Stomach smooth muscle (tissue), 2 donors: Measurements from ENCODE around the gene P4HA1.

Experiments
- H3K27ac ChIP-seq: one replicate; pipeline ENCODE4 v1.7.0; 2013; ENCODE audit warnings: mild to moderate bottlenecking, low read length, inconsistent platforms
- H3K27me3 ChIP-seq, 2 donors: one replicate each; pipeline ENCODE4 v1.7.0; 2013; ENCODE audit warnings: low read length in 2 of 2; ENCODE audit not compliant: insufficient read depth in 2 of 2, control insufficient read depth in 1 of 2
- H3K36me3 ChIP-seq, 2 donors: one replicate each; pipeline ENCODE4 v1.7.0; 2013; ENCODE audit warnings: low read length in 2 of 2; ENCODE audit not compliant: control insufficient read depth in 2 of 2, insufficient read depth in 2 of 2
- H3K4me1 ChIP-seq: one replicate; pipeline ENCODE4 v1.7.0; 2013; ENCODE audit warnings: low read length; ENCODE audit not compliant: control insufficient read depth, insufficient read depth
- H3K4me3 ChIP-seq, 2 donors: one replicate each; pipeline ENCODE4 v1.7.0; 2013; ENCODE audit warnings: low read length in 2 of 2
- H3K9ac ChIP-seq, 2 donors: one replicate each; pipeline ENCODE4 v1.7.0; 2013; ENCODE audit warnings: low read length in 2 of 2, mild to moderate bottlenecking in 1 of 2
- H3K9me3 ChIP-seq, 2 donors: one replicate each; pipeline ENCODE4 v1.7.0; 2013; ENCODE audit warnings: low read length in 2 of 2; ENCODE audit not compliant: control insufficient read depth in 2 of 2
- donor health status: healthy.
- donor health status: Pancreatic carcinoma.

The P4HA1 gene

GRCh38 chr10:73096449-73097304, at the start of gene P4HA1:
TSS of gene P4HA1 (minus strand) at chr10:73096866. CDS start at chr10:73074883, 21,983 bp downstream.
- peaks cover 17% of the 10 kb centered on the region for H3K4me1 ChIP-seq
- H3K4me3 ChIP-seq = peak within 1 kb of the TSS; percentile 92 to 97
- peak within 1 kb of the TSS; percentile 91 for H3K27ac ChIP-seq
- peaks cover 0 to 3% of the 10 kb centered on the region in 2 donors for H3K36me3 ChIP-seq
- H3K9ac ChIP-seq = peak within 1 kb of the TSS; percentile 80 to 88
- H3K27me3 ChIP-seq = no peaks in the 10 kb centered on the region
- H3K9me3 ChIP-seq = no peaks in the 10 kb centered on the region

DNA sequence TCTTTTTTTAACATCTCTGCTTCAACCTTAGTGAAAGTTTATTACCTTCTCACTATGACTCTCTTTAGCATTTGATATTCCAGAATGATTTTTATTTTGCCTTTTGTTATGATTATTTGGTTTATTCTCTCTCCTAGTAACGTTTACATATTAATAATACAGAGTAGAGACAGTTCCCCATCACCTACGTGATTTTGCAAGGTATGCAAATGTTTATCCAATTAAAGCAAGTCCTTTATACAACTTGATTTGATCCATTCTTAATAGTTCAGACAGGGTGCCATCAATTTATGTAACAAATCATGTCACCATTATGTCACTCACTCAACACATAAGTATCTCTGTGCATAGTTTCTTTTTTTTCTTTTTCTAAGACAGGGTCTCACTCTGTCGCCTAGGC, 44.9 kb upstream of the P4HA1 start:
- no peaks in the 10 kb centered on the region for H3K9me3 ChIP-seq
- no peaks in the 10 kb centered on the region for H3K4me1 ChIP-seq
- no peak overlapping the region for H3K9ac ChIP-seq
- H3K27ac ChIP-seq = no peak overlapping the region
- H3K4me3 ChIP-seq = no peak overlapping the region
- no peaks in the 10 kb centered on the region for H3K27me3 ChIP-seq
- H3K36me3 ChIP-seq = peaks cover 27 to 28% of the 10 kb centered on the region in 2 donors

- Histone ChIP-seq H3K9me3 (no peaks in the 10 kb centered on the region), H3K27ac (no peak overlapping the region), H3K36me3 (peaks cover 32% of the 10 kb centered on the region in 2 donors)
Measured at GRCh38 chr10:73139251-73139650, 42.6 kb upstream of the P4HA1 start.

DNA sequence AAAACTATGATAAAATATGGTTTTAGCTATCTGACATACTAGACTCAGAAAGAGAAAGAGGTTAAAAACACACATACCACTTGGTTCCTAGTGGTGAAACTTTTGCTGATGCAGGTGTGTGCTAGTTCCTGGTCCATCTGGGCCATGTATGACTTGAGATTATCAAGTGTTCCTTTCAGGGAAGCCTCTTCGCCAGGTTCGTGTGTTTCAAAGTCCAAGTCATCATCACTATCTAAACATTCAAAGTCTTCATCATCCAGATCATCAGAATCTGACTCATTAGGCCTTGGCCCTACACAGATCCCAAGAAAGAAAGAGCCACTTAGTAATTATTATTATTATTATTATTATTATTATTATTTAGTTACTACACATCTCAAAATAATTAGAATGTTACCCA, 40.0 kb upstream of the P4HA1 start:
- Histone ChIP-seq H3K27me3 (no peaks in the 10 kb centered on the region), H3K9me3 (no peaks in the 10 kb centered on the region), H3K9ac (no peak overlapping the region), H3K4me1 (no peaks in the 10 kb centered on the region), H3K36me3 (peaks cover 33 to 37% of the 10 kb centered on the region in 2 donors), H3K4me3 (no peak overlapping the region), H3K27ac (no peak overlapping the region)

More at GRCh38 chr10:73139251-73139650, 42.6 kb upstream of the P4HA1 start:
- Histone ChIP-seq H3K4me3 (no peak overlapping the region), H3K9ac (no peak overlapping the region), H3K4me1 (no peaks in the 10 kb centered on the region), H3K27me3 (no peaks in the 10 kb centered on the region)

- H3K4me3 ChIP-seq = no peak overlapping the region
- H3K9me3 ChIP-seq = no peaks in the 10 kb centered on the region
- no peaks in the 10 kb centered on the region for H3K27me3 ChIP-seq
- no peaks in the 10 kb centered on the region for H3K4me1 ChIP-seq
- no peak overlapping the region for H3K9ac ChIP-seq
- peaks cover 42 to 43% of the 10 kb centered on the region in 2 donors for H3K36me3 ChIP-seq
- no peak overlapping the region for H3K27ac ChIP-seq
Measured at GRCh38 chr10:73134727-73135126, 38.1 kb upstream of the P4HA1 start.

GRCh38 chr10:73131913-73132686, 35.4 kb upstream of the P4HA1 start:
- Histone ChIP-seq H3K4me1 (no peaks in the 10 kb centered on the region), H3K4me3 (no peak overlapping the region), H3K9me3 (no peaks in the 10 kb centered on the region), H3K36me3 (peaks cover 36 to 39% of the 10 kb centered on the region in 2 donors), H3K27me3 (no peaks in the 10 kb centered on the region), H3K27ac (no peak overlapping the region), H3K9ac (no peak overlapping the region)

- Histone ChIP-seq H3K36me3 (peaks cover 35 to 39% of the 10 kb centered on the region in 2 donors), H3K9ac (no peak overlapping the region), H3K4me3 (no peak overlapping the region), H3K4me1 (no peaks in the 10 kb centered on the region), H3K27me3 (no peaks in the 10 kb centered on the region), H3K27ac (no peak overlapping the region), H3K9me3 (no peaks in the 10 kb centered on the region)
Measured at GRCh38 chr10:73131301-73131700, 34.6 kb upstream of the P4HA1 start.

DNA sequence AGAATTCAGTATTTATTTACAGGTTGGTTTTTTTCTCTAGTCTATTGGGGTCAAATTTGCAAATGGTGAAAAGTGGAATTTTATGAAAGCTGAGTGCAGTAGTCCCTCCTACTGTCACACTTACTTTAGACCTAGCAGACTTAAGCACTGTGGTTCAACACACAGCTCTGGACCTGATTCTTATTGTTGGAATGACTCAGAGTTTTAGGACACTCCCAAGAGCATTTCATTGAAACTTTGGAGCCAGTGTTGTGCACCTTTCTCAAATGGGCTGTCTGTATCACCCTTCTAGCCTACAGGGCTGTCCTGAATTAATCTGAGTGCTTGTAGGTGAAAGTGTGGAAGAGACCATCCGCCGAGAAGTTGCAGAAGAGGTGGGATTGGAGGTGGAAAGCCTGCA, 29.7 kb upstream of the P4HA1 start:
- Histone ChIP-seq H3K27ac (no peak overlapping the region), H3K4me1 (no peaks in the 10 kb centered on the region), H3K9ac (no peak overlapping the region), H3K9me3 (no peaks in the 10 kb centered on the region), H3K27me3 (no peaks in the 10 kb centered on the region), H3K36me3 (peaks cover 18 to 20% of the 10 kb centered on the region in 2 donors), H3K4me3 (no peak overlapping the region)

DNA sequence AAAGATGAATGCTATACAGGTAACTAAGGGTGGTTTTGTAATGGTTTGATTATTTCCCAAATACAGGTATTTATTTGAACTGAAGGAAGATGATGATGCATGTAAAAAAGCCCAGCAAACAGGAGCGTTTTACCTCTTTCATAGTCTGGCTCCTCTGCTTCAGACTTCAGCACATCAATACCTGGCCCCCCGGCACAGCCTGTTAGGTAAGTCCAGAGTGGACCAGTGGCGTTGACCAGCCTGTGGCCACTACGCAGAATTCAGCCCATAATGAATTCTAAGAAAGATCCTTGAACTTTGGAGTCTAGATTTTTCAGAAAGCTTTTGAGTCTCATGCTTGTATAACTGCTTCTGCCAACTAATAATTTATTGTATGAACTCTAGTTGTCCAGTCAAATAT, 23.3 kb upstream of the P4HA1 start:
- peaks cover 1 to 7% of the 10 kb centered on the region in 2 donors for H3K36me3 ChIP-seq
- H3K27ac ChIP-seq = no peak overlapping the region
- no peak overlapping the region for H3K4me3 ChIP-seq
- no peaks in the 10 kb centered on the region for H3K9me3 ChIP-seq
- no peaks in the 10 kb centered on the region for H3K4me1 ChIP-seq
- no peaks in the 10 kb centered on the region for H3K27me3 ChIP-seq
- no peak overlapping the region for H3K9ac ChIP-seq

DNA sequence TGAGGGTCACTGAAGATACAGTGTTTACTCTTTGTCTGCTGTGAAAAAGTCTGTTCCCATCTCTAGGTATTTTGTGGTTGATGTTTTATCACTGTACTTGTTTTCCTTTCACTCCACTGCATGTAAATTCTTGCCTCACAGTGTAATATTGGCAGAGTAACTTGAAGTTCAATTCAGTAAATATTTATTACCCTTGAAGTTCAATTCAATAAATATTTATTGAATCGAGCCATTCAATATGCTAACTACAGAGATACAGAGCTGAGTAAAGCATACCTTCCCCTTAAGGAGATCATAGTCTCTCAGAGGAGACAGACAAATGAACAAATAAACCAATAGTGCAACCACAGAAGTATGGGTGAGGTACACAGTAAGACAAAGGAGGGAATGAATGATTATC, 22.8 kb upstream of the P4HA1 start:
- no peaks in the 10 kb centered on the region for H3K27me3 ChIP-seq
- no peaks in the 10 kb centered on the region for H3K9me3 ChIP-seq
- H3K36me3 ChIP-seq = peaks cover 0 to 7% of the 10 kb centered on the region in 2 donors
- H3K9ac ChIP-seq = no peak overlapping the region
- no peak overlapping the region for H3K27ac ChIP-seq
- no peaks in the 10 kb centered on the region for H3K4me1 ChIP-seq
- H3K4me3 ChIP-seq = no peak overlapping the region
